Measurements from ENCODE around the gene STXBP1.

DNA sequence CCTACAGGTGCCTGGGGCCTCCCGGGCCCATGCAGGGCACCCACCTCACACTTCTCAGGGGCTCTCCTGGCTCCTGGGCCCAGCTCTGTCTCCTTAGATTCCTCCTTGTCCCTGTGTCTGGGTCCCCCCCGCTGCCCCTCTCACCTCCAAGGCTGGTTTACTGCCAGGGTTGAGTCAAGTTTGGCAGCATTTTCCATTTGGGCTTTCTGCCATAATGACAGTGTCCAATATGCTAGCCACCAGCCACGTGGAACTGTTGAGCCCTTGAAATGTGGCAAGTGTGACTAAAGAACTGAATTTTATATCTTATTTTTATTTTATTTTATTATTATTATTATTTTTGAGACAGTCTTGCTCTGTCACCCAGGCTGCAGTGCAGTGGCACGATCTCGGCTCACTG lies 105.7 kb downstream of the STXBP1 start:
- TF ChIP-seq POLR2A (IDR thresholded peaks at IDR 0.05) (no peak), POLR2AphosphoS5 (IDR thresholded peaks at IDR 0.05) (no peak)
- TF ChIP-seq, protein P1, sequence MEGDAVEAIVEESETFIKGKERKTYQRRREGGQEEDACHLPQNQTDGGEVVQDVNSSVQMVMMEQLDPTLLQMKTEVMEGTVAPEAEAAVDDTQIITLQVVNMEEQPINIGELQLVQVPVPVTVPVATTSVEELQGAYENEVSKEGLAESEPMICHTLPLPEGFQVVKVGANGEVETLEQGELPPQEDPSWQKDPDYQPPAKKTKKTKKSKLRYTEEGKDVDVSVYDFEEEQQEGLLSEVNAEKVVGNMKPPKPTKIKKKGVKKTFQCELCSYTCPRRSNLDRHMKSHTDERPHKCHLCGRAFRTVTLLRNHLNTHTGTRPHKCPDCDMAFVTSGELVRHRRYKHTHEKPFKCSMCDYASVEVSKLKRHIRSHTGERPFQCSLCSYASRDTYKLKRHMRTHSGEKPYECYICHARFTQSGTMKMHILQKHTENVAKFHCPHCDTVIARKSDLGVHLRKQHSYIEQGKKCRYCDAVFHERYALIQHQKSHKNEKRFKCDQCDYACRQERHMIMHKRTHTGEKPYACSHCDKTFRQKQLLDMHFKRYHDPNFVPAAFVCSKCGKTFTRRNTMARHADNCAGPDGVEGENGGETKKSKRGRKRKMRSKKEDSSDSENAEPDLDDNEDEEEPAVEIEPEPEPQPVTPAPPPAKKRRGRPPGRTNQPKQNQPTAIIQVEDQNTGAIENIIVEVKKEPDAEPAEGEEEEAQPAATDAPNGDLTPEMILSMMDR (IDR thresholded peaks at IDR 0.05): no peak

Data from stomach (tissue), 4 donors.